ENCODE results near the gene PTDSS2.
"Not testable (repeated sequence)": the region's sequence is repeated elsewhere in the genome, so short reads cannot be mapped to it uniquely, and the experiment has no call there.

PTDSS2 gene

GRCh38 chr11:433641-434040 is 16.4 kb upstream of the PTDSS2 start:
- DNase-seq, result no peak

GRCh38 chr11:434496-434895 is 15.6 kb upstream of the PTDSS2 start:
- no peak for DNase-seq

GRCh38 chr11:434999-435740 is 14.9 kb upstream of the PTDSS2 start:
- not testable (repeated sequence) for DNase-seq

- DNase-seq, result no peak
These were observed 12.7 kb upstream of the PTDSS2 start for GRCh38 chr11:437228-437870.

- DNase-seq, result no peak
These were observed 11.8 kb upstream of the PTDSS2 start for GRCh38 chr11:438101-438844.

- no peak for DNase-seq
These were observed 10.6 kb upstream of the PTDSS2 start for GRCh38 chr11:439315-440064.

- DNase-seq, result no peak
These were observed 9.7 kb upstream of the PTDSS2 start for GRCh38 chr11:440065-441042.

GRCh38 chr11:441043-441417 is 9.0 kb upstream of the PTDSS2 start:
- DNase-seq, result no peak

GRCh38 chr11:441418-442274 is 8.4 kb upstream of the PTDSS2 start, which contains the start of gene ANO9:
Gene ANO9 (minus strand): TSS chr11:442011. CDS start chr11:441926, 85 bp downstream.
- no peak for DNase-seq

GRCh38 chr11:442611-443081 is 7.4 kb upstream of the PTDSS2 start:
- no peak for DNase-seq

GRCh38 chr11:443542-444199 is 6.4 kb upstream of the PTDSS2 start:
- DNase-seq, result peak; percentile 70

GRCh38 chr11:444396-445144 is 5.5 kb upstream of the PTDSS2 start:
- DNase-seq, result no peak

GRCh38 chr11:445765-446588 is 4.1 kb upstream of the PTDSS2 start:
- DNase-seq, result no peak

GRCh38 chr11:446891-447290 is 3.2 kb upstream of the PTDSS2 start:
- no peak for DNase-seq

- peak; percentile 87 for DNase-seq
These were observed 2.0 kb upstream of the PTDSS2 start for GRCh38 chr11:447923-448731.

GRCh38 chr11:450809-451451 is 851 bp downstream of the PTDSS2 start:
- DNase-seq, result peak; percentile 70

- DNase-seq, result no peak
These were observed 1.7 kb downstream of the PTDSS2 start for GRCh38 chr11:451738-452137.
